HCT116 (cell line): ENCODE data around the gene GNAI2. TPM values are rescaled to one million over a fixed set of nuclear protein-coding genes. Genes with fewer than 3 reads are reported as not detected.

ENCODE experiments used
- ATAC-seq: fragments of 200-7000 bp; cut with Tn5 transposase; 2 replicates; pipeline ENCODE4 v1.9.1; 2020; ENCODE audit warnings: mild to moderate bottlenecking, moderate library complexity
- BruUV-seq: library from RNA; stranded (reverse); fragments of 400-500 nt; replicated peaks from 2 replicates; lab custom pipeline; 2021; lab: Mats Ljungman, UMichigan
- CTCF ChIA-PET: fragments of 300-600 bp; sonication (Branson Sonifier 250); formaldehyde crosslinking; loops from one replicate; lab custom pipeline; 2021; ENCODE audit warnings: antibody characterized with exemption; lab: Charles Lee
- POLR2A ChIA-PET: fragments of 300-600, 350-600 bp; sonication (Branson Sonifier 250); formaldehyde crosslinking; loops from one replicate; lab custom pipeline; 2021; ENCODE audit warnings: antibody characterized with exemption; lab: Charles Lee
- RAD21 ChIA-PET, 2 experiments: fragments of 300-600 bp; sonication (Branson Sonifier 250); formaldehyde crosslinking; loops; one replicate each; lab custom pipeline; 2023; ENCODE audit warnings: low total read pairs in 2 of 2; ENCODE audit not compliant: uncharacterized antibody in 2 of 2, unreplicated experiment in 2 of 2, low non-redundant PET in 1 of 2; lab: Charles Lee
- DNase-seq: peaks from one replicate; pipeline ENCODE4 v3.0.0-alpha.2; 2010; ENCODE audit warnings: low read depth, low spot score
- H2AFZ ChIP-seq: fragments of 200-600 bp; shearing (Covaris generic), sonication (generic); 2 replicates; pipeline ENCODE4 v1.6.1; 2017; ENCODE audit warnings: low read depth, mixed run types, mixed read lengths, antibody characterized with exemption, low read length; ENCODE audit not compliant: poor library complexity, severe bottlenecking
- H3K27ac ChIP-seq: 2 replicates; pipeline ENCODE4 v1.5.1; 2012; ENCODE audit warnings: low read depth, low read length
- H3K27me3 ChIP-seq: fragments of 200-600 bp; sonication (generic); 2 replicates; pipeline ENCODE4 v1.6.1; 2016; ENCODE audit warnings: mixed run types, low read length, mixed read lengths; ENCODE audit not compliant: insufficient read depth
- H3K36me3 ChIP-seq, 2 experiments: fragments of 200-500 bp in 1 of 2; fragments of 200-600 bp in 1 of 2; sonication (Bioruptor generic) in 1 of 2; sonication (generic) in 1 of 2; 2 replicates each; pipeline versions ENCODE4 v1.5.1 to v1.6.1; 2014 to 2016; ENCODE audit warnings: low read length in 2 of 2, inconsistent platforms in 1 of 2, mixed read lengths in 1 of 2, mixed run types in 1 of 2; ENCODE audit not compliant: insufficient read depth in 2 of 2, control insufficient read depth in 1 of 2
- H3K4me1 ChIP-seq, 2 experiments: fragments of 200-600 bp in 1 of 2; sonication (generic) in 1 of 2; 2 replicates each; pipeline versions ENCODE4 v1.5.1 to v1.6.1; 2012 to 2017; ENCODE audit warnings: low read length in 2 of 2, inconsistent platforms in 1 of 2, mild to moderate bottlenecking in 1 of 2, mixed read lengths in 1 of 2, mixed run types in 1 of 2, moderate library complexity in 1 of 2; ENCODE audit not compliant: insufficient read depth in 2 of 2, control insufficient read depth in 1 of 2
- H3K4me2 ChIP-seq: fragments of 200-600 bp; sonication (generic); 2 replicates; pipeline ENCODE4 v1.6.1; 2017; ENCODE audit warnings: mixed run types, low read length, mixed read lengths
- H3K4me3 ChIP-seq, 2 experiments: fragments of 200-600 bp in 1 of 2; sonication (generic) in 1 of 2; replicated peaks in 1 of 2; 2 replicates each; pipeline ENCODE4 v1.5.1; 2011 to 2016; ENCODE audit warnings: low read length in 2 of 2, control low read depth in 1 of 2, low read depth in 1 of 2, mild to moderate bottlenecking in 1 of 2, mixed read lengths in 1 of 2, mixed run types in 1 of 2
- H3K79me2 ChIP-seq: fragments of 200-600 bp; sonication (generic); 2 replicates; pipeline ENCODE4 v1.6.1; 2017; ENCODE audit warnings: mild to moderate bottlenecking, mixed run types, low read length, moderate library complexity, mixed read lengths; ENCODE audit not compliant: insufficient read depth
- H3K9ac ChIP-seq: fragments of 200-600 bp; sonication (generic); 2 replicates; pipeline ENCODE4 v1.6.1; 2016; ENCODE audit warnings: low read length, mixed read lengths
- H3K9me2 ChIP-seq: fragments of 200-600 bp; sonication (generic), shearing (Covaris generic); 2 replicates; pipeline ENCODE4 v1.6.1; 2017; ENCODE audit warnings: mixed run types, mild to moderate bottlenecking, moderate library complexity; ENCODE audit not compliant: insufficient read depth
- H3K9me3 ChIP-seq, 2 experiments: fragments of 200-500 bp in 1 of 2; fragments of 200-600 bp in 1 of 2; sonication (Bioruptor generic) in 1 of 2; sonication (generic) in 1 of 2; 2 replicates each; pipeline ENCODE4 v1.6.1; 2014 to 2017; ENCODE audit warnings: low read length in 2 of 2, mixed read lengths in 2 of 2, inconsistent platforms in 1 of 2, low read depth in 1 of 2, mild to moderate bottlenecking in 1 of 2, mixed run types in 1 of 2, moderate library complexity in 1 of 2; ENCODE audit not compliant: control insufficient read depth in 1 of 2, insufficient read depth in 1 of 2
- H4K20me1 ChIP-seq: fragments of 200-600 bp; sonication (generic), shearing (Covaris generic); 2 replicates; pipeline ENCODE4 v1.6.1; 2017; ENCODE audit warnings: mixed run types, mild to moderate bottlenecking, moderate library complexity; ENCODE audit not compliant: insufficient read depth
- CBX3 ChIP-seq: IDR thresholded peaks from 2 replicates; pipeline ENCODE4 v1.6.1; 2012; ENCODE audit warnings: low read depth
- CTCF ChIP-seq, 3 experiments: fragments of 200-600 bp in 1 of 3; sonication (generic) in 1 of 3; IDR thresholded peaks in 2 of 3; conservative IDR thresholded peaks in 1 of 3; 2 replicates each; pipeline ENCODE4 v1.5.1; 2012 to 2017; ENCODE audit warnings: low read depth in 2 of 3, low read length in 2 of 3, antibody characterized with exemption in 1 of 3, borderline replicate concordance in 1 of 3, control low read depth in 1 of 3, mild to moderate bottlenecking in 1 of 3, mixed read lengths in 1 of 3, mixed run types in 1 of 3, moderate library complexity in 1 of 3; ENCODE audit not compliant: insufficient read depth in 1 of 3
- ELF1 ChIP-seq: IDR thresholded peaks from 2 replicates; pipeline ENCODE4 v1.6.1; 2012; ENCODE audit warnings: low read depth, borderline replicate concordance
- JUND ChIP-seq: IDR thresholded peaks from 2 replicates; pipeline ENCODE4 v1.6.1; 2012
- MAX ChIP-seq: IDR thresholded peaks from 2 replicates; pipeline ENCODE4 v1.6.1; 2012
- POLR2AphosphoS5 ChIP-seq: IDR thresholded peaks from 2 replicates; pipeline ENCODE4 v1.6.1; 2011; ENCODE audit warnings: mild to moderate bottlenecking, low read depth, low read length, moderate library complexity
- REST ChIP-seq: IDR thresholded peaks from 2 replicates; pipeline ENCODE4 v1.6.1; 2012; ENCODE audit warnings: low read depth
- SP1 ChIP-seq: IDR thresholded peaks from 2 replicates; pipeline ENCODE4 v1.6.1; 2012; ENCODE audit warnings: low read depth
- SRF ChIP-seq: IDR thresholded peaks from 2 replicates; pipeline ENCODE4 v1.6.1; 2012; ENCODE audit warnings: low read depth
- YY1 ChIP-seq: IDR thresholded peaks from 2 replicates; pipeline ENCODE4 v1.6.1; 2011; ENCODE audit warnings: low read length, low read depth, moderate library complexity, mild to moderate bottlenecking; ENCODE audit not compliant: insufficient replicate concordance; ENCODE audit errors: extremely low read depth
- ZBTB33 ChIP-seq: IDR thresholded peaks from 2 replicates; pipeline ENCODE4 v1.6.1; 2011; ENCODE audit warnings: mild to moderate bottlenecking, low read length, moderate library complexity; ENCODE audit not compliant: insufficient replicate concordance; ENCODE audit errors: extremely low read depth
- ZFX ChIP-seq: fragments of 450-650 bp; IDR thresholded peaks from 2 replicates; pipeline ENCODE4 v1.6.1; 2017
- intact Hi-C: fragments of 100-400 bp; cut with micrococcal nuclease; formaldehyde crosslinking; loops from 2 replicates; pipeline ENCODE4 v1.10.0; 2022
- total RNA-seq: library from RNA; stranded (reverse); gene quantifications from one replicate; pipeline ENCODE4 v1.2.1, GENCODE V29; 2021; ENCODE audit not compliant: unreplicated experiment

Gene GNAI2
- total RNA-seq, 1 experiment from 2014 or later: 170 TPM

- POLR2A ChIA-PET: no interaction called here
- no peak for TF ChIP-seq CTCF (IDR thresholded peaks at IDR 0.05 in 2 of 3, conservative IDR thresholded peaks at IDR 0.05 in 1 of 3; ENCODE audit: borderline replicate concordance in 1 of 3, insufficient read depth in 1 of 3, low read depth in 2 of 3, low read length in 2 of 3)
- TF ChIP-seq ZFX: no peak
- no peak for TF ChIP-seq SRF
- no peak for TF ChIP-seq POLR2AphosphoS5
- TF ChIP-seq ELF1: no peak
- no peak for TF ChIP-seq MAX
- TF ChIP-seq JUND: no peak
- no peak for TF ChIP-seq CBX3
- TF ChIP-seq ZBTB33: no peak
- no peak for TF ChIP-seq SP1
- TF ChIP-seq YY1: no peak
- no peak for TF ChIP-seq REST
- H3K9ac ChIP-seq: no peak overlapping the region
- no peaks in the 10 kb centered on the region for H4K20me1 ChIP-seq
- RAD21 ChIA-PET: interaction anchor here (0.7 to 1.7 kb wide), 2 partner anchors 14 to 27 kb away, joined by 3 to 9 read pairs; no protein-coding TSS in a partner anchor
- H2AFZ ChIP-seq: no peak overlapping the region
- no peaks in the 10 kb centered on the region for H3K9me2 ChIP-seq
- H3K4me3 ChIP-seq: no peak overlapping the region
- DNase-seq (no peak), ATAC-seq (no peak)
- H3K4me1 ChIP-seq: peaks cover 2 to 11% of the 10 kb centered on the region in 2 experiments; a peak in 2 of 4 replicates
- BruUV-seq: no TSS peak
- no peak overlapping the region for H3K27ac ChIP-seq
- CTCF ChIA-PET: interaction anchor here (0.7 to 4.1 kb wide), 2 partner anchors 24 to 27 kb away, joined by 3 to 26 read pairs; no protein-coding TSS in a partner anchor
- H3K27me3 ChIP-seq: no peaks in the 10 kb centered on the region
- H3K36me3 ChIP-seq: no peaks in the 10 kb centered on the region
- H3K4me2 ChIP-seq: no peak overlapping the region
- H3K79me2 ChIP-seq: no peaks in the 10 kb centered on the region
- intact Hi-C loops: no loop called here
- H3K9me3 ChIP-seq: no peaks in the 10 kb centered on the region
Observed at GRCh38 chr3:50221411-50222168, 14.4 kb upstream of the GNAI2 start.
